ENCODE measurements around the gene HOTAIR.

Gene HOTAIR

DNA sequence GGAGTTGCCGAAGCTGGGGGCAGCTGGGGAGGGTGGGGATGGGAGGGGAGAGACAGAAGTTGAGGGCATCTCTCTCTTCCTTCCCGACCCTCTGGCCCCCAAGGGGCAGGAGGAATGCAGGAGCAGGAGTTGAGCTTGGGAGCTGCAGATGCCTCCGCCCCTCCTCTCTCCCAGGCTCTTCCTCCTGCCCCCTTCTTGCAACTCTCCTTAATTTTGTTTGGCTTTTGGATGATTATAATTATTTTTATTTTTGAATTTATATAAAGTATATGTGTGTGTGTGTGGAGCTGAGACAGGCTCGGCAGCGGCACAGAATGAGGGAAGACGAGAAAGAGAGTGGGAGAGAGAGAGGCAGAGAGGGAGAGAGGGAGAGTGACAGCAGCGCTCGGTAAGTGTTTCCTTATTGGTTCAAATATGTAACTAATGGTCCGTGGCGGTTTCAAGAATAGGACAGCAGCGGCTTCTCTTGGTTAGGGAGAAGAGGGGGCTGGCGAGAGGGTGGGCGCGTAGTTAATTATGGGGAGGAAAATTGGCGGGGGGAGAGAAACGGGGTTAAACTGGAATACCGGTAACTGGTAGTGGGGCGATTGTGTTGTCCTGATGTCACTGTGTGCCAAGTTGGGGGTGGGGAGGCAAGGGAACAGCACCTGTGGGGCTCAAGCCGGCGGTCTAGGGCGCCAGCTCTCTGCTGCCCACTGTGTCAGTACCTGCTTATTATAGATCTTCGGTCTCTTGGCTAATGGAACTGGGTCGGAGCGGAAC lies 42.5 kb upstream of the HOTAIR start:
- H3K4me3 ChIP-seq (ENCODE audit: low read length), result peak overlapping the region; percentile 51
- no peaks in the 10 kb centered on the region; the same call in 1 of the 2 replicates for H3K9me3 ChIP-seq (ENCODE audit: insufficient read depth, low read depth, low read length)
- no peaks in the 10 kb centered on the region for H3K36me3 ChIP-seq (ENCODE audit: insufficient read depth, low read depth, low read length)
- no peak overlapping the region for H3K27ac ChIP-seq (ENCODE audit: low read length)
- peaks cover 3% of the 10 kb centered on the region; the same call in 1 of the 2 replicates for H3K4me1 ChIP-seq (ENCODE audit: insufficient read depth, low read length)
- no peak overlapping the region for H3K9ac ChIP-seq (ENCODE audit: low read depth, low read length)
- H3K27me3 ChIP-seq (ENCODE audit: insufficient read depth, low read length), result peaks cover 100% of the 10 kb centered on the region

DNA sequence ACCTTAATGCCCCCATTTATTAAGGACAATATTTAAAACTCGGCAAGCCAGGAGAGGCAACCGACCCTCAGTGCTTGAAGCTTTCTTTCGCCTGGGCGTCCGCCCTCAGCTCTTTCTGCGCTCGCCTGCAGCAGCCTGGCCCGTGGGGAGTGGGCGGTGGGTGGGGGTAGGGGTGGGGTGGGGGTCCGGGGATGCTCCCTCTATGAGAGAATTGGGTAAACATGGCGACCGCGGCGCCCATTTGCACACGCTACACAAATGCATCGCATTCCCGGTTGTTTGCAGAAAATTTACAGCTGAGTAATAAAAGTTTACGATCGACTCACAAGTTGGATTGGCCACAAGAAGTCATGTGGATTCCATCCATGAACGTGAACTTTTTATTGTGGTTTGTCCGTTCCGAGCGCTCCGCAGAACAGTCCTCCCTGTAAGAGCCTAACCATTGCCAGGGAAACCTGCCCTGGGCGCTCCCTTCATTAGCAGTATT lies 41.8 kb upstream of the HOTAIR start:
- Histone ChIP-seq H3K9me3 (ENCODE audit: insufficient read depth, low read depth, low read length) (no peaks in the 10 kb centered on the region; the same call in 1 of the 2 replicates), H3K36me3 (ENCODE audit: insufficient read depth, low read depth, low read length) (no peaks in the 10 kb centered on the region), H3K27ac (ENCODE audit: low read length) (no peak overlapping the region), H3K9ac (ENCODE audit: low read depth, low read length) (no peak overlapping the region), H3K4me3 (ENCODE audit: low read length) (no peak overlapping the region), H3K27me3 (ENCODE audit: insufficient read depth, low read length) (peaks cover 100% of the 10 kb centered on the region), H3K4me1 (ENCODE audit: insufficient read depth, low read length) (peaks cover 3% of the 10 kb centered on the region; the same call in 1 of the 2 replicates)

DNA sequence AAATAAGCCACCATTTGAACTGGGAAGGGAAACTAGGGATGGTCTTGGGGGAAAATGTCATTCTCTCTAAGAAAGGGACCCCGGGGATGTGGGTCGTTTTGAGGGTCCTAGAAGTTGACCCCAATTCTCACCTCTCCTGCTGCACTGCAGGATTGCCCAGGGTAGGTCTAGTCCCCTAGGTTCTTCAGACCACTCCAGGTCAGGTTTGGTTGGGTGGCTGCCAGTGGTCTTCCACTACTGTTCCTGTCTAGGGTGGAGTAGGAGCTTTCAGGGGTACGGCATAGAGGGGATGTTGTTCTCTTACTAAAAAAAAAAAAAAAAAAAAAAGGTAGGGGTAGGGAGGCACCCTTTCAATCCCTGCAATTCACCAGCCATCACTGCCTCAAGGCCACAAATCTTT lies 41.3 kb upstream of the HOTAIR start:
- H3K36me3 ChIP-seq (ENCODE audit: insufficient read depth, low read depth, low read length), result no peaks in the 10 kb centered on the region
- no peak overlapping the region for H3K4me3 ChIP-seq (ENCODE audit: low read length)
- H3K27me3 ChIP-seq (ENCODE audit: insufficient read depth, low read length), result peaks cover 100% of the 10 kb centered on the region

DNA sequence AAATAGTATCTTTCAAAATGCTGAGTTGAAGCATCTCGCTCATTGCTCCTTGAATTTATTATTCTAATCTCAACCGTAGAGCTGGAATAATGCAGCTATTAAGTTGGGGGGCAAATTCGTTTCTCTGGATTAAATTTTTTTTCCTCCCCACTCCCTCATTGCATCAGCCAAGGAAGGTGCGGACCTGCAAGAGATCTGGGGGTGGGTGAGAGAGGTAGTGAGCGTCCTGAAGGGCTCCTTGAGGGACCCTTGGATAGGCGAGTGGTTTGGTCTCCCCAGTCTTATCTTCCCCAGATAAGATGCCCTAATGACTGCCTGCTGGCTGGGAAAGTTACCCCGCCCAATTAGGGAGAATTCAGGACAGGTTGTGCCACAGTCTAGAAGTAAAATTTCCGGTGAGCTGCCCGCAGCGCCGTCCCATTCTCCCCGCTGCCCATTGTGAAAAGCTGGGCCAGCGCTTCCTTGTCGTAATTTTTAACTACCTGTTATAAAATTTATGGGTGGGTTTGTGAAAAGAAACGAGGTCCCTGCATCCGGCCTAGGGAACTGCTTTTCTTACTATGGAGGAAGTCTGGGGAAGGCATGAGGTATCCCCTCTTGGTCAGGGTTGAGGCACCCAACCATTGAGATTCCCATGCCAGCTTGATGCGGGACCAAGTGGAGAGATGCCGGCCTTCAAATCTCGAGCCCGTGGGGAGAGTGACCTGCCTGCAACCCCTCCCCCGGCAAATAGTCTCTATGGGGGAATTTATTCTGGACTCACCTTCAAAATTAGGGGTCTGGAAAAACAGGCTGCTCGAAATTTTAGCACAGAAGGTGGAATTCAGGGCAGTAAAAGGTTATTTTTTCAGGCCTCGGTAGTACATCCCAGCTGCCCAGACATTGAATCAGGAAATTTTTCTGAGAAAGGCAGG lies 40.5 kb upstream of the HOTAIR start:
- no peaks in the 10 kb centered on the region for H3K36me3 ChIP-seq (ENCODE audit: insufficient read depth, low read depth, low read length)
- peaks cover 100% of the 10 kb centered on the region for H3K27me3 ChIP-seq (ENCODE audit: insufficient read depth, low read length)
- H3K4me1 ChIP-seq (ENCODE audit: insufficient read depth, low read length), result peaks cover 3% of the 10 kb centered on the region; the same call in 1 of the 2 replicates
- no peak overlapping the region for H3K27ac ChIP-seq (ENCODE audit: low read length)
- H3K4me3 ChIP-seq (ENCODE audit: low read length), result no peak overlapping the region
- H3K9ac ChIP-seq (ENCODE audit: low read depth, low read length), result no peak overlapping the region
- H3K9me3 ChIP-seq (ENCODE audit: insufficient read depth, low read depth, low read length), result no peaks in the 10 kb centered on the region; the same call in 1 of the 2 replicates

More for the DNA sequence above, 41.3 kb upstream of the HOTAIR start:
- H3K4me1 ChIP-seq (ENCODE audit: insufficient read depth, low read length), result peaks cover 3% of the 10 kb centered on the region; the same call in 1 of the 2 replicates
- no peak overlapping the region for H3K27ac ChIP-seq (ENCODE audit: low read length)
- H3K9ac ChIP-seq (ENCODE audit: low read depth, low read length), result no peak overlapping the region
- H3K9me3 ChIP-seq (ENCODE audit: insufficient read depth, low read depth, low read length), result no peaks in the 10 kb centered on the region; the same call in 1 of the 2 replicates

DNA sequence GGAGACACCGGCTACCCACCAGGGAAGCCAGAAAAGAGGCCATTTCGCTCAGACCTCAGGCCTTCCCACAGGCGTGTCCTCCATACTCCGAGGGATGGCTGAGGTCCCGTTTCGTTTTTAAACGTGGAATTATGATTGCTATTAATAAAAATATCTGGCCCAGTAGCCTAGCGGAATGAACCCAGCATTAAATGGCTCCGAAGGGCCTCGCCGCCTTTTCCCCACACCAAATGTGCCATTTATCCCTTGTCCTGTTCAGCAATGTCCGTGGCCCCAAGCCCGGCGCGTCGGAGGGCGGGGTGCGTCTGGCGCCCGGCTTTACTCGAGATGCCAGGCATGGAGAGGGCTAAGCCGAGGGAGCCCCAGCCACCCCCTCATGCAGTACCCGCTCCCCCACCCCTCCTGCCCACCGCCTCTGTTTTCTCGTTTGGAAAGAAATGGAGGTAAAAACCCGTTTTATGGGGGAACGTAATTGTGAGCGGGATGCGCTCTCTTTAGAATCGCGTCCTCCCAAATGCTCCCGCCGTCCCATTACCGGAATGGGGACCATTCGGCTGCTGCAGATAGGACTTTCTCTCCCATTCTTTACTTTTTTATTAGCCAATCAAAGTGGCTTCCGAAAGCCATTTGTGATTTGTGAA lies 39.7 kb upstream of the HOTAIR start:
- H3K9me3 ChIP-seq (ENCODE audit: insufficient read depth, low read depth, low read length), result no peaks in the 10 kb centered on the region; the same call in 1 of the 2 replicates
- H3K27me3 ChIP-seq (ENCODE audit: insufficient read depth, low read length), result peaks cover 100% of the 10 kb centered on the region
- H3K36me3 ChIP-seq (ENCODE audit: insufficient read depth, low read depth, low read length), result no peaks in the 10 kb centered on the region
- no peak overlapping the region for H3K9ac ChIP-seq (ENCODE audit: low read depth, low read length)
- no peak overlapping the region for H3K27ac ChIP-seq (ENCODE audit: low read length)
- peaks cover 3% of the 10 kb centered on the region; the same call in 1 of the 2 replicates for H3K4me1 ChIP-seq (ENCODE audit: insufficient read depth, low read length)
- H3K4me3 ChIP-seq (ENCODE audit: low read length), result no peak overlapping the region

DNA sequence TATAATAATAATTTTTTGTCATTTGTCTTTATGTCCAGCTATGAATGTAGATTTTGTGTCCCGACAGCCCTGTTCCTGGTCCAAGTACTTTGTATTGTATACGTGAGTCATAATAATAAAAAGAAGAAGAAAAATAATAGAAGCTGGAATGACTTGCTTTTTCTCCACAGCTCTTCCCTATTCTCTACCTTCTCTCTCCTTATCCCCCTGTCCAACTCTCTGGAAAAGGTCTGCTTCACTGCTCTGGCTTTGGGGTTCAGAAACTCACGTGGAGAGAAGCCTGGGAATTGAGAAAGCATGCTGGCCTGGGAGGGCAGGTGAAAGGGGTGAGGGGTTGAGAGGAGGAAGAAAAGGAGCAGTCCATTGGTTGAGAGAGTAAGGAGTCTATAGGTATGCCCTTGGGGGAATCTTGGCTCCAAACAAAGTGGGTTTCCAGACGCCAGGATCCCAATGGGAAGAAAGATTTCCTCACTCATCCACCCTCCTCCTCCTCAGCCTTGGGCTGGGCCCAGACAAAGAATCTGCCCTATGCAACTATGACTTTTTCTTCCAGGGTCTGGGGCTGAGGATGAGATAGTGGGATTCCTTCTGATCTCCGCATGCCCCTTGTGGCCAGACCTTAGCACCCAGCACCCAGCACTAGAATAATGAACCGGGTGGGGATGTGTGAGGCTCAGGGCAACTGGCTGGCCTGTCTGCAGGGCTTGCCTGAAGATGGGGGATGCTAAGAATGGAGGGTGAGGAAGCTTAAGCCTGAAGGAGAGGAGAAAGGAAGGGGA lies 38.1 kb upstream of the HOTAIR start:
- peaks cover 100% of the 10 kb centered on the region for H3K27me3 ChIP-seq (ENCODE audit: insufficient read depth, low read length)
- no peak overlapping the region for H3K27ac ChIP-seq (ENCODE audit: low read length)
- no peak overlapping the region for H3K9ac ChIP-seq (ENCODE audit: low read depth, low read length)
- no peak overlapping the region for H3K4me3 ChIP-seq (ENCODE audit: low read length)
- no peaks in the 10 kb centered on the region for H3K36me3 ChIP-seq (ENCODE audit: insufficient read depth, low read depth, low read length)
- no peaks in the 10 kb centered on the region; the same call in 1 of the 2 replicates for H3K9me3 ChIP-seq (ENCODE audit: insufficient read depth, low read depth, low read length)
- no peaks in the 10 kb centered on the region for H3K4me1 ChIP-seq (ENCODE audit: insufficient read depth, low read length)

DNA sequence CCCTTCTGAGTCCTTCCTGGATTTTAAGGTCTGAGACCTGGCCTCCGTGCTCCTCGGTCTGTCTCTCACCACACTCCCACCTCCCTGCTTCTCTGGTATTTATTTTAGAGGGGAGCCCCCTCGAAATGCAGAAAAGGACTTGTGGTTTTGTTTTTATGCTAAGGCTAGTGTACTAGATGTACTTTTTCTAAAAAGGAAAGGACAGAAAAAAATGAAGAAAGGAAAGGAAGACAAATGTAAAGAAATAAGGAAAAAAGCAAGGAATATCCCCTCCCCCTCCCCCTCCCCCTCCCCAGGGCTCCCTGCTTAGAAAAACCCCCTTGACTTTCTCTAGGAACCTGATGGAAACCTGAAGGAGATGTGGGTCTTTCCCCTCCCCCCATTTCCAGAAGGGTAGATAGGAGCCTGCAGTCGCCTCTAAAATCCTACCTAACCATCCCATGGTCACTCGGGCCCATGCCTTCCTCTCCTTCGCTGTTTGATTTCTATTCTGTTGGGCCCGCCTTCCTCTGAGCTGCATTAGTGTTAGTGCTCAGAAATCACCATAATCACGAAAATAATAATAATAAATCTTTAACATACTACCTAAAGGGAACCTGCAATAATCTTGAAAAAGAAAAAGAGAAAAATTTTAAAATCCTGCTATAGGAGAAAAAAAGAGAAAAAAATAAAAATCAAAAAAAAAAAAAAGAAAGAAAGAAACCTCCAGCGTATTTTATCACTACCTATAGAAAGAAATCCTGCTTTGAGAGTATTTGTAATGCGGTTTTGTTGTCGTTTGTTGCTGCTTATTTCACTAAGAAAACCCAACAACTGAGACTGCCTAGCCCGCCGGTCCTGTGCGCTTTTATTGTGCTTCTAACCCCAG lies 37.1 kb upstream of the HOTAIR start:
- H3K36me3 ChIP-seq (ENCODE audit: insufficient read depth, low read depth, low read length), result no peaks in the 10 kb centered on the region
- H3K27me3 ChIP-seq (ENCODE audit: insufficient read depth, low read length), result peaks cover 100% of the 10 kb centered on the region
- H3K27ac ChIP-seq (ENCODE audit: low read length), result no peak overlapping the region
- H3K9me3 ChIP-seq (ENCODE audit: insufficient read depth, low read depth, low read length), result no peaks in the 10 kb centered on the region; the same call in 1 of the 2 replicates
- no peak overlapping the region for H3K9ac ChIP-seq (ENCODE audit: low read depth, low read length)
- no peak overlapping the region for H3K4me3 ChIP-seq (ENCODE audit: low read length)
- H3K4me1 ChIP-seq (ENCODE audit: insufficient read depth, low read length), result no peaks in the 10 kb centered on the region

DNA sequence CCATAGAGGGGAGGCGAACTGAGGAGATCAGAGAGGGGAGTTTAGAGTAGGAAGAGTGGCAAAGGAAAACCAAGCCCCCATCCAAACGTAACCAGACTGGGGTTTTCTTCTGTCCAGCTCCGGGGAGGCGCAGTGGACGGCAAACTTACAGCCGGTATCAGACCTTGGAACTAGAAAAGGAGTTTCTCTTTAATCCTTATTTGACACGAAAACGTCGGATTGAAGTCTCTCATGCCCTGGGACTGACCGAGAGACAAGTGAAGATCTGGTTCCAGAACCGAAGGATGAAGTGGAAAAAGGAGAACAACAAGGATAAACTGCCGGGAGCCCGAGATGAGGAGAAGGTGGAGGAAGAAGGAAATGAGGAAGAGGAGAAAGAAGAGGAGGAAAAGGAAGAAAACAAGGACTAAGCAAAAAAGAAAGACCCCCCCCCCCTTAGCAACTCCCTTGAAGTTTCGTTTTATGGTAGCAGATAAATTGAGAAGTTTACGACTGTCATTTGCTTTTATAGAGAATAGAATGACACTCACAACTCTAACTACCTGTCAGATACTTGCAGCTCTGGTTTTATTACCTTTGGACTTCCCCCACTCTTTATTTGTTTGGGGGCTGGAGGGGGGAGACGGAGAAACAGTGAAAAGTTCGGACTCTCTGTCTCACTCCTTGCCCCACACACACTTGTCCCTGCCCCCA lies 36.4 kb upstream of the HOTAIR start:
- Histone ChIP-seq H3K27ac (ENCODE audit: low read length) (no peak overlapping the region), H3K9ac (ENCODE audit: low read depth, low read length) (no peak overlapping the region), H3K36me3 (ENCODE audit: insufficient read depth, low read depth, low read length) (no peaks in the 10 kb centered on the region), H3K27me3 (ENCODE audit: insufficient read depth, low read length) (peaks cover 100% of the 10 kb centered on the region), H3K4me3 (ENCODE audit: low read length) (no peak overlapping the region), H3K9me3 (ENCODE audit: insufficient read depth, low read depth, low read length) (no peaks in the 10 kb centered on the region; the same call in 1 of the 2 replicates), H3K4me1 (ENCODE audit: insufficient read depth, low read length) (no peaks in the 10 kb centered on the region)

DNA sequence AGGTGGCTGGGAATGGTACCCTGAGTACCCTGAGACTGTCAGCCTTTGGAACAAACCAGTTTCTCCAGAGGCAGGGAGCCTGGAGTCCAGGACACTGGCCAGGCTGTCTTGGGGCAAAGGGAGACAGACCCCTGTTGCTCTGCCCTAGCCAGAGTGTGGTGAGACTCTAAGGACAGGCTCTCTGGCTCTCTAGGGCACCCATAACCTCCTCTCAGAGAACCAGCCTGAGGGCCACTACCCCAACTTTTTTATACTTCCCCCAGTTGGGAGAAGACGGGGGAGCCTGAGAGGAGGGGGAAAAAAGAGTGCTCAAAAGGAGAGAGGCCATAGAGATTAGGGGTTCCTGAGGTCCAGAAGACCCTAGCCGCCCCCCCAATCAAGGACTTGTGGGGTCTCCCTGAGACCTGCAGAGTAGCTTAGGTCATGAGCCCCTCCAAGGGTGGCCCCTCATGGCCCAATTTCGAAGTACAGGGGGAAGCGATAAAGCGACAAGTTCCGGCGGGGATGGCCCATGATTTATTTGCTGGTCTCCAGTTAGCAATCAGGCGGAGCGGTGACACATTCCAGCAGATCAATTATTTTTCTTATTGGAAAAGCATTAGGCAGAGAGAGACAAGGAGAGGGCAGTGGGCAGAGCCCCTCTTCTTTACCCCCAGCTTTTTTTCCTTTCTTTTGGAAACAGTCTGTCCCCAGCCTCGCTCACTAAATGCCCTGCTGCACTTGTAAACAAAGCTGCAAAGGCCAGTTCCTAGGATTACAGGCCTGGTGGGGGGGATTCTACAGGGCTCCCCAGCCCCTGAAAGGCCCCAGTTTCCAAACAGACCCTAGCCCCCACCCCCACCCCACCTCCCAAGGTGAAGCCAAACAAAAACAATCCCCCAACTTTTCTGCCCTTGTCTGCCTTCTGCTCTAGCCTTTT lies 35.6 kb upstream of the HOTAIR start:
- Histone ChIP-seq H3K4me3 (ENCODE audit: low read length) (no peak overlapping the region), H3K4me1 (ENCODE audit: insufficient read depth, low read length) (no peaks in the 10 kb centered on the region), H3K9me3 (ENCODE audit: insufficient read depth, low read depth, low read length) (no peaks in the 10 kb centered on the region; the same call in 1 of the 2 replicates), H3K36me3 (ENCODE audit: insufficient read depth, low read depth, low read length) (no peaks in the 10 kb centered on the region), H3K9ac (ENCODE audit: low read depth, low read length) (no peak overlapping the region), H3K27ac (ENCODE audit: low read length) (no peak overlapping the region), H3K27me3 (ENCODE audit: insufficient read depth, low read length) (peaks cover 100% of the 10 kb centered on the region)
